ENCODE results near the gene PRPF6. TPM values are rescaled to one million over a fixed set of nuclear protein-coding genes. Genes with fewer than 3 reads are reported as not detected.

PRPF6 gene
- total RNA-seq, 2 donors from 2014 or later, result 32.9 to 43.6 TPM

DNA sequence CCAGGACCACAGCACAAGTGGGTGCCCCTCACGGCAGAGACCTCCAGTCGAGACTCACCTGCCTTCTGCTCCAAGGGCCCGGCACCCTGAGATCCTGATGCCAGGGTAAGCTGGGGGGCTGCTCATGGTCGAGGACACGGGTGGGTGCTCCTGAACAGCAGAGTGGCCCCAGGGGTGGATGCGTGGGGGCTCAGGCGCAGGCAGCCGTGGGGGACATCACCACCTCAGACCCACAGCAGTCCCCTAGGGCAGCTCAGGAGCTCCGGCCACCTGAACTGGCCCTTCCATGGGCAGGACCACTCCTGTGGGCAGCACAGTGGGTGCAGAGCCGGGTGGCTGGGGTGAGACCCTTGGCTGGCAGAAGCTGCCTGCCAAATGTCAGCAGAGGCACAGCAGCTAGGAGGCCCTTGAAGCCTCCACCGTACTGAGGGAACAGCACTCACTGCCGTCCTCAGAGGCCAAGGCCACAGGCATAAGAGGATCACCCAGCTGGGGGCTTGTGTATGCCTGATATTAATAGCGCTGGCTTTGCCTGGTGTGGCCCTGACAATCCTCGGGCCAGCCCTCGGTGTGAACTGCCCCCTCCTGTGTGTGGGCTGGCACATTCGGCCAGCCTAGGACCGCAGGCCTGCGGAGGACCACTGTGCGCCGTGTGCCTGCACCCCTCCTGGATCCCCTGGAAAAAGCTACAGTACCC, 30.1 kb upstream of the PRPF6 start:
- Histone ChIP-seq H3K4me1 (peaks cover 0 to 96% of the 10 kb centered on the region in 2 donors), H3K36me3 (peaks cover 4% of the 10 kb centered on the region), H3K27me3 (no peaks in the 10 kb centered on the region), H3K27ac (peak overlapping the region; percentile 88 to 98), H3K9me3 (no peaks in the 10 kb centered on the region), H3K4me3 (peak overlapping the region; percentile 6 to 32)
- DNase-seq (ENCODE audit: low spot score), result no peak
- TF ChIP-seq, protein P1, sequence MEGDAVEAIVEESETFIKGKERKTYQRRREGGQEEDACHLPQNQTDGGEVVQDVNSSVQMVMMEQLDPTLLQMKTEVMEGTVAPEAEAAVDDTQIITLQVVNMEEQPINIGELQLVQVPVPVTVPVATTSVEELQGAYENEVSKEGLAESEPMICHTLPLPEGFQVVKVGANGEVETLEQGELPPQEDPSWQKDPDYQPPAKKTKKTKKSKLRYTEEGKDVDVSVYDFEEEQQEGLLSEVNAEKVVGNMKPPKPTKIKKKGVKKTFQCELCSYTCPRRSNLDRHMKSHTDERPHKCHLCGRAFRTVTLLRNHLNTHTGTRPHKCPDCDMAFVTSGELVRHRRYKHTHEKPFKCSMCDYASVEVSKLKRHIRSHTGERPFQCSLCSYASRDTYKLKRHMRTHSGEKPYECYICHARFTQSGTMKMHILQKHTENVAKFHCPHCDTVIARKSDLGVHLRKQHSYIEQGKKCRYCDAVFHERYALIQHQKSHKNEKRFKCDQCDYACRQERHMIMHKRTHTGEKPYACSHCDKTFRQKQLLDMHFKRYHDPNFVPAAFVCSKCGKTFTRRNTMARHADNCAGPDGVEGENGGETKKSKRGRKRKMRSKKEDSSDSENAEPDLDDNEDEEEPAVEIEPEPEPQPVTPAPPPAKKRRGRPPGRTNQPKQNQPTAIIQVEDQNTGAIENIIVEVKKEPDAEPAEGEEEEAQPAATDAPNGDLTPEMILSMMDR (IDR thresholded peaks at IDR 0.05), result no peak

DNA sequence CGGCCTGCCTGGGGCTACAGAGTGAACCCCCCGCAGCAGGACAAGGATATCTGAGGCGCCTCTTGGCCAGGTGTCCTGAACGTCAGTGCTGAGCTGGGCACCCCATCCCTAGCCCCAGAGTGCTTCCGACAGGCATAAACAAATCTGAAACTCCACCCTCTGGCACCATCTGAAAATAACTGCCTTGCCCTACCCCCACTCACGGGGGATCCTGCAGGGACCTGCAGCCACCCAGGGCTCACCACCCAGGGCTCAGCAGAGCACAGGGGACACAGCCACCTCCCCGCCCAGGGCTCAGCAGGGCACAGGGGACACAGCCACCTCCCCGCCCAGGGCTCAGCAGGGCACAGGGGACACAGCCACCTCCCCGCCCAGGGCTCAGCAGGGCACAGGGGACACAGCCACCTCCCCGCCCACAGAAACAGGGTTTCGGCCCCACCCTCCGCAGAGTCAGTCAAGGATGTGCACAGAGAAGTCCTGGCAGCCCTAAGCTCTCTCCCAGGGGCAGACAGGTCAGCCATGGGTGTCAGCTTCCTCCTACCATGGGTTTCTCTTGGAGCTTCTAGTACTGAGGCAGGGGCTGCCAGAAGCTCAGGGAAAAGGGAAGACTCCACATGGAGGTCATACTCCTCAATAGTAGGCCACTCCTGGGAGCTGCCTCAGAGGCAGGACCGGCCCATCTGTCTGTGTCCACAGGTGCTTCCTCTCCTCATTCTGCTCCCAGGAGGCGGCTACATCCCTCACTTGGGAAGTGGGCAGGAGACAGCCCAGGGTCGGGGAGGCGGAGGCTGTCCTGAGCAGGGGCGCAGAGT, 29.3 kb upstream of the PRPF6 start:
- TF ChIP-seq, protein P1 (IDR thresholded peaks at IDR 0.05), result no peak
- Histone ChIP-seq H3K9me3 (no peaks in the 10 kb centered on the region), H3K4me1 (peaks cover 0 to 89% of the 10 kb centered on the region in 2 donors), H3K36me3 (no peaks in the 10 kb centered on the region), H3K4me3 (peak overlapping the region in 1 of 2 donors; percentile 32), H3K27ac (peak overlapping the region; percentile 88 to 98), H3K27me3 (no peaks in the 10 kb centered on the region)
- DNase-seq (ENCODE audit: low spot score), result no peak

DNA sequence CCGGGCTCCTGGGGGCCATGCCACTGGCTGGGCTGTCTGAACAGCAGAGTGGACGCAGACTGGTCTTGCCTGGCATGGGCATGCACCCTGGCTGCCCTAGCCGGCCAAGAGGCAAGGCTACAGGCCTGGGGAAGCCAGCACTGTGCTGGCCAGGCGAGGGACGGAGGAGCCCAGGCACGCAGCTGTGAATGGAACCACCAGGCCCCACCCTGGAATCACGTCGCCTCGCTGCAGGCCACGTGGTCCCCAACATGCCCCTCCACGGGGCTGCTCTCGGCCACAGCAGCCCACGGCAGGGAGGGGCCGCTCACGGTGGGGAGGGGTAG, 28.8 kb upstream of the PRPF6 start:
- Histone ChIP-seq H3K27ac (peak overlapping the region; percentile 88 to 98), H3K9me3 (no peaks in the 10 kb centered on the region), H3K27me3 (no peaks in the 10 kb centered on the region), H3K4me1 (peaks cover 0 to 91% of the 10 kb centered on the region in 2 donors), H3K4me3 (no peak overlapping the region), H3K36me3 (no peaks in the 10 kb centered on the region)
- TF ChIP-seq, protein P1 (IDR thresholded peaks at IDR 0.05), result no peak
- no peak for DNase-seq (ENCODE audit: low spot score)

DNA sequence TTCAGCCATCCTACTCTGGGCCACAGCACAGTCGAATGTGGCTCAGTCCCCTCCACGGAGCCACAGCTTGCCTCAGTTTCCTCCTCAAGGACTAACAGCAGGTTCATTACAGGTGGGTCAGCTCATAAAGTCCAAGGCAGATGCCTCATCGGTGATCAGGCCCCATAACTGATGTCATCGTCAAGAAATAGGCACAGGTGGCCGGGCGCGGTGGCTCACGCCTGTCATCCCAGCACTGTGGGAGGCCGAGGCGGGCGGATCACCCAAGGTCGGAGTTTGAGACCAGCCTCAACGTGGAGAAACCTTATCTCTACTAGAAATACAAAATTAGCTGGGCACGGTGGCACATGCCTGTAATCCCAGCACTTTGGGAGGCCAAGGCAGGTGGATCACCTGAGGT, 28.2 kb upstream of the PRPF6 start:
- TF ChIP-seq, protein P1 (IDR thresholded peaks at IDR 0.05), result no peak
- peaks cover 0 to 91% of the 10 kb centered on the region in 2 donors for H3K4me1 ChIP-seq
- no peaks in the 10 kb centered on the region for H3K36me3 ChIP-seq
- peak overlapping the region; percentile 88 to 98 for H3K27ac ChIP-seq
- H3K9me3 ChIP-seq, result no peaks in the 10 kb centered on the region
- no peak overlapping the region for H3K4me3 ChIP-seq
- H3K27me3 ChIP-seq, result no peaks in the 10 kb centered on the region
- no peak for DNase-seq (ENCODE audit: low spot score)

DNA sequence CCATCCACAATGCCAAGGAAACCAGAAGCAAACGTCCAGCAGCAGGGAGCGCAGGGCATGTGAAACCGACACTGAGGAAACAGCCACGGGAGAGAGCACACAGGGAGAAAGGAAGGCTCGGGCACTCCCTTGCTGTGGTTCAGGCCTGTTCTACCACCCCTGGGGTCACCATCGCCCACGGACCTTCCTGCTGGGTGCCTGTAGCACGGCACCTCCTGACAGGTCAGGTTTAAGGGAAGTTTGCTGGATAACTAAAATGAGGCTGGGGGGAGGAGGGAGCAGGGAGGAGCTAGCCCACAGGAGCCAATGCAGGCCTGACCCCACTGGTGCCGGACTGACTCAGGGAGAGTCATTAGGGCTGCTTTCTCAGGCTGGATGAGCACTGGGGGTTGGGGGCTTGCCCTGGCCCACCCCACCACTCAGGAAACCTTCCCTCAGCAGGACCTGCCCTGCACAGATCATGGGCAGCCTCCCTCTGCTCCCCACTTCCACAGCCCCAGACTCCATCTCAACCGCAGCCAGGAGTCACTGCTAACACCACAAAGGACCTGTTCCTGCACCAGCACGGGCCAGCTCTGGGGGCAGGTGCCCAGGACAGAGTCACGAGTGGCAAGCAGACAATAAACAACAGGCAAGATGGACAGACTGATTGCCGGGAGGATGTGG, 27.0 kb upstream of the PRPF6 start:
- Histone ChIP-seq H3K27me3 (no peaks in the 10 kb centered on the region), H3K9me3 (no peaks in the 10 kb centered on the region), H3K36me3 (no peaks in the 10 kb centered on the region), H3K27ac (peak overlapping the region; percentile 88 to 98), H3K4me3 (no peak overlapping the region), H3K4me1 (peaks cover 0 to 83% of the 10 kb centered on the region in 2 donors)
- DNase-seq (ENCODE audit: low spot score), result no peak
- TF ChIP-seq, protein P1 (IDR thresholded peaks at IDR 0.05), result no peak
